WTC11 (cell line): ENCODE measurements around the gene METRNL. TPM values are rescaled to one million over a fixed set of nuclear protein-coding genes. Genes with fewer than 3 reads are reported as not detected.

Experiments used
- ATAC-seq: fragments of 200-7000 bp; cut with Tn5 transposase; 2 replicates; pipeline ENCODE4 v1.10.0; 2021; ENCODE audit warnings: mild to moderate bottlenecking, moderate library complexity
- CTCF ChIA-PET: fragments of 300-600 bp; sonication (Branson Sonifier 250); formaldehyde crosslinking; loops from one replicate; lab custom pipeline; 2021; ENCODE audit warnings: antibody characterized with exemption; lab: Charles Lee
- POLR2A ChIA-PET: fragments of 350-600 bp; sonication (Branson Sonifier 250); formaldehyde crosslinking; loops from one replicate; lab custom pipeline; 2021; ENCODE audit warnings: antibody characterized with exemption; lab: Charles Lee
- DNase-seq: peaks from one replicate; pipeline ENCODE4 v3.0.0; 2021; ENCODE audit warnings: low spot score
- H3K27ac Mint-ChIP-seq: 2 replicates; pipeline ENCODE4 v1.8.0; 2021; ENCODE audit warnings: mixed read lengths
- H3K27me3 Mint-ChIP-seq: 2 replicates; pipeline ENCODE4 v1.8.0; 2021; ENCODE audit warnings: low read depth, mild to moderate bottlenecking, moderate library complexity, mixed read lengths
- H3K36me3 Mint-ChIP-seq: 2 replicates; pipeline ENCODE4 v1.8.0; 2021; ENCODE audit warnings: mixed read lengths
- H3K4me1 Mint-ChIP-seq: 2 replicates; pipeline ENCODE4 v1.8.0; 2022; ENCODE audit warnings: mixed read lengths
- H3K4me3 Mint-ChIP-seq: 2 replicates; pipeline ENCODE4 v1.8.0; 2021; ENCODE audit warnings: mild to moderate bottlenecking, moderate library complexity, mixed read lengths
- H3K9me3 Mint-ChIP-seq: 2 replicates; pipeline ENCODE4 v1.8.0; 2021; ENCODE audit warnings: mixed read lengths
- CREB1 ChIP-seq: sonication (generic); formaldehyde crosslinking; IDR thresholded peaks from 2 replicates; pipeline ENCODE4 v1.8.0; 2023; ENCODE audit warnings: mild to moderate bottlenecking, missing genetic modification reagents
- FOXK1 ChIP-seq: sonication (generic); formaldehyde crosslinking; IDR thresholded peaks from 2 replicates; pipeline ENCODE4 v1.8.0; 2022; ENCODE audit warnings: mild to moderate bottlenecking, moderate library complexity, missing genetic modification reagents
- GRHL2 ChIP-seq: fragments of 250-450 bp; sonication (Bioruptor Pico); IDR thresholded peaks from 2 replicates; pipeline ENCODE4 v1.8.0; 2022; ENCODE audit warnings: mild to moderate bottlenecking, moderate library complexity; ENCODE audit not compliant: insufficient replicate concordance, severe bottlenecking
- JUN ChIP-seq: sonication (generic); formaldehyde crosslinking; IDR thresholded peaks from 2 replicates; pipeline ENCODE4 v1.8.0; 2023; ENCODE audit warnings: mild to moderate bottlenecking, missing genetic modification reagents
- MYBL2 ChIP-seq: sonication (generic); formaldehyde crosslinking; IDR thresholded peaks from 2 replicates; pipeline ENCODE4 v1.8.1; 2023; ENCODE audit warnings: mild to moderate bottlenecking, moderate library complexity, missing genetic modification reagents
- NFATC4 ChIP-seq: fragments of 250-450 bp; sonication (Bioruptor Pico); IDR thresholded peaks from 2 replicates; pipeline ENCODE4 v1.9.0; 2021; ENCODE audit warnings: mild to moderate bottlenecking
- NR1H2 ChIP-seq: sonication (generic); formaldehyde crosslinking; IDR thresholded peaks from 2 replicates; pipeline ENCODE4 v1.9.0; 2021; ENCODE audit warnings: mild to moderate bottlenecking, moderate library complexity, missing genetic modification reagents
- NR2C2 ChIP-seq: sonication (generic); formaldehyde crosslinking; IDR thresholded peaks from 2 replicates; pipeline ENCODE4 v1.8.0; 2022; ENCODE audit warnings: mild to moderate bottlenecking, missing genetic modification reagents
- RELA ChIP-seq: sonication (generic); formaldehyde crosslinking; IDR thresholded peaks from 2 replicates; pipeline ENCODE4 v1.8.1; 2022; ENCODE audit warnings: missing genetic modification reagents, mild to moderate bottlenecking, borderline replicate concordance
- ZNF232 ChIP-seq: sonication (generic); formaldehyde crosslinking; IDR thresholded peaks from 2 replicates; pipeline ENCODE4 v1.8.0; 2022; ENCODE audit warnings: mild to moderate bottlenecking, missing genetic modification reagents
- ZNF423 ChIP-seq: fragments of 250-450 bp; sonication (Bioruptor Pico); IDR thresholded peaks from 2 replicates; pipeline ENCODE4 v2.1.2; 2022; ENCODE audit warnings: mild to moderate bottlenecking, moderate library complexity
- total RNA-seq: library from RNA; stranded (reverse); gene quantifications from 3 replicates; pipeline ENCODE4 v1.2.3, GENCODE V29; 2021
- TF ChIP-seq, protein P1 (sequence below): fragments of 250-450 bp; sonication (Bioruptor Pico); conservative IDR thresholded peaks from 2 replicates; pipeline ENCODE4 v1.9.0; 2021; ENCODE audit warnings: mild to moderate bottlenecking
- TF ChIP-seq, protein P2 (sequence below): sonication (generic); formaldehyde crosslinking; IDR thresholded peaks from 2 replicates; pipeline ENCODE4 v1.8.0; 2022; ENCODE audit warnings: mild to moderate bottlenecking, missing genetic modification reagents
- TF ChIP-seq, protein P3 (sequence below): sonication (generic); formaldehyde crosslinking; IDR thresholded peaks from 2 replicates; pipeline ENCODE4 v1.8.1; 2022; ENCODE audit warnings: low read depth, mild to moderate bottlenecking, moderate library complexity, missing genetic modification reagents, borderline replicate concordance
- TF ChIP-seq, protein P4 (sequence below): sonication (generic); formaldehyde crosslinking; IDR thresholded peaks from 2 replicates; pipeline ENCODE4 v1.8.1; 2023; ENCODE audit warnings: mild to moderate bottlenecking, moderate library complexity, missing genetic modification reagents

METRNL gene
- total RNA-seq, 1 experiment from 2014 or later, result 27.7 TPM

DNA sequence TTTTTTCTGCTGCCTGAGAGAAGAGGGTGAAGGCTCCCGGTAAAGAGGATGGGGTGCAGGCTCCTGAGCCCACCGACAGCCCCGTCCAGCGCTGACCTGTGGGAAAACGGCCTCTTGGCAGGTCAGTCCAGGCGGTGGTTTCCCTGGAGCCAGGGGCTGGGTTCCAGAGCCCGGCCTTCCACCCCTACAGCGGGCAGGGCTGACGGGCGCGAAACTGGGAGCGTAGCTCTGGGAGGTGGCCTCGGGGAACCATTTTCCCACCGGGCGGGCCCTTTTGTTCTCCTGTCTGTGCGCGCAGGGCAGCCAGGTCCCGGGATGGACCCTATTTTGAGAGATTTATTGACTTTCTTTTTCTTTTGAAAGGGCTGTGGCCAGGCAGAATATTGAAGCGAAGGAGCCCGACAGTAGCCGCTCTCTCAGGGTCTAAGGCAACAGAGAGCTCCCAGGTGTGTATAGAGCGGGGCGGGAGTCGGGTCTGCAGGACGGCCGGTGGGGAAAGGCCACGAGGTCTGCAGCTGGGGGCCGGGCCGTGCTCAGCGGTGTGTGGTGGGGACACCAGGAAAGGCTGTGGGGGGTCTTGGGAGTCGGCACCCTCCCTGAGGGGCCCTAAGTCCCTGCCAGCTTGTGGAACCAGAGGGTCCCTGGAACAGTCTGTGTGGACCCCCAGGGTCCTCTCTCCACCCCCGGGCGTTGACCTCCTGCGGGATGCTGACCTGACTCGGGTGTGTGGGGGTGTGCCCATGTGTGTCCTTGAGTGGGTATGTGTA is 32.3 kb downstream of the METRNL start (continued):
- TF ChIP-seq RELA (CRISPR knock-in tag), result no peak
- TF ChIP-seq ZNF423 (CRISPR knock-in tag), result no peak
- TF ChIP-seq, protein P1, sequence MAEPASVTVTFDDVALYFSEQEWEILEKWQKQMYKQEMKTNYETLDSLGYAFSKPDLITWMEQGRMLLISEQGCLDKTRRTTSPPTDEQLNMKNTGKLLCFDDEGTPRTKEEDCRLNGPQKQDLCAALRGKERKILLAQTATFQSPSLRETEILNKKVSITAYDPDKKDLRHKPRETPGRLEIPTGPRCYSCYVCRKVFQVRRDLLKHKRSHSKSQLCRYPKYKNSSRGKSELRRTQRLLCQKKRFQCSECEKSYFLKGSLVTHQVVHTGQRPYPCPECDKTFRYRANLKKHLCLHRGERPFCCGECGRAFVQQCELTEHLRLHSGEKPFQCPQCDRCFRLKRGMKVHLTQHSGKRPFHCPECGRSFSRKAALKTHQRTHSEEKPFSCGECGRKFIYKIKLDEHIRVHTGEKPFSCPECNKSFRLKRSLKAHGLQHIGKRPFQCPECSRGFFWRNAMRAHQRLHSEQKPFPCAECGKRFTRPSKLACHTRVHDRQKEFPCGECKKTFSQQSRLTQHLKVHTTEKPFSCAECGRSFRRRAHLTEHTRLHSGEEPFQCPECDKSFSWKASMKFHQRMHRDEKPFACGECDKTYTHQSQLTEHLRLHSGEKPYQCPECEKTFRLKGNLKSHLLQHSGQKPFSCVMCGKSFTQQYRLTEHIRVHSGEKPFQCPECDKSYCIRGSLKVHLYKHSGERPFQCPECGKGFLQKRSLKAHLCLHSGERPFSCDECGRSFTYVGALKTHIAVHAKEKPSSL (CRISPR knock-in tag), result no peak

DNA sequence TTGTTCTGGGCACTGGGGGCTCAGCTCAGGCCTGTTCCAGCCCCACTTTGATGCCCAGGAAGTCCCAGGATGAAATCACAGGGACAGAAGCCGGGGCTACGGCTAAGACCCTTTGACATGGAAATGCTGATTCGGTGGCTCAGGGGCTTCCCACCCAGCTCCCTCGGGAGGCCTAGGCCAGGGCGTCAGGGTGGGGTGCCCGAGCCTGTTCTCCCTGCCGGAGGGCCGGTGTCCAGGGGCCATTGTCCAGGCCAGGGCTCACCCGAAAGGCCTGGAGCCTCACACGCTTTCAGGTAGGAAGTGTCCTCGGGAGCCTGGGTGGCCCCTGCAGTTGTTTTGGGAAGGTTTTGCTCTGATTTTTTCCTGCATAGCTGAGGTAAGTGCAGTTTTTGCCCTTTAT is 34.0 kb downstream of the METRNL start:
- ChIA-PET POLR2A (no interaction called here), CTCF (no interaction called here)
- Mint-ChIP-seq H3K27me3 (no peaks in the 10 kb centered on the region), H3K36me3 (no peaks in the 10 kb centered on the region), H3K4me1 (peaks cover 7% of the 10 kb centered on the region; the same call in 1 of the 2 replicates), H3K4me3 (no peak overlapping the region), H3K27ac (peak overlapping the region; percentile 45; the same call in 1 of the 2 replicates), H3K9me3 (peaks cover 4% of the 10 kb centered on the region; the same call in 1 of the 2 replicates)
- TF ChIP-seq NR1H2 (CRISPR knock-in tag), result no peak
- DNase-seq, result no peak
- no peak for ATAC-seq

DNA sequence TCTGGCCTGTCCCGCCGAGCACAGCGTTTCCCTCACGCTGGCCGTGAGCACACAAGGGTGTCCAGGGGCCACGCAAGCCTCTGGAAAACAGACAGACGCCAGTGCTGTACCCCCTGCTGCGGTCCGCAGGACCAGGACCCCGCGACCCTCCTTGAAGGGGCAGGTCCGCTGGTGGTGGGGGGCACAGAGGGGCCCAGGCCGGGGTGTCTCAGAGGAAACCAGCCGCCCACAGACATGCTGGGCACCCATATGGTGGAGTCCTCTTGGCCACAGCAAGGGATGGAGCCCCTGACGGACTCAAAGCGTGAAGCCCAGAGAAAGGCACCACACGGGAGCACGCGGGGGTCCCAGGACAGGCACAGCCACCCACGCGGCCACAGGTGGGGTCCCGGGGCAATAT is 34.4 kb downstream of the METRNL start:
- TF ChIP-seq ZNF423 (CRISPR knock-in tag), result no peak
- TF ChIP-seq RELA (CRISPR knock-in tag), result no peak
- no peak for TF ChIP-seq MYBL2 (CRISPR knock-in tag)
- no peak for TF ChIP-seq JUN (CRISPR knock-in tag)
- TF ChIP-seq CREB1 (CRISPR knock-in tag), result no peak
- TF ChIP-seq FOXK1 (CRISPR knock-in tag), result no peak
- TF ChIP-seq GRHL2, result no peak
- TF ChIP-seq, protein P2, sequence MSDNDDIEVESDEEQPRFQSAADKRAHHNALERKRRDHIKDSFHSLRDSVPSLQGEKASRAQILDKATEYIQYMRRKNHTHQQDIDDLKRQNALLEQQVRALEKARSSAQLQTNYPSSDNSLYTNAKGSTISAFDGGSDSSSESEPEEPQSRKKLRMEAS (CRISPR knock-in tag), result no peak
- TF ChIP-seq, protein P3, sequence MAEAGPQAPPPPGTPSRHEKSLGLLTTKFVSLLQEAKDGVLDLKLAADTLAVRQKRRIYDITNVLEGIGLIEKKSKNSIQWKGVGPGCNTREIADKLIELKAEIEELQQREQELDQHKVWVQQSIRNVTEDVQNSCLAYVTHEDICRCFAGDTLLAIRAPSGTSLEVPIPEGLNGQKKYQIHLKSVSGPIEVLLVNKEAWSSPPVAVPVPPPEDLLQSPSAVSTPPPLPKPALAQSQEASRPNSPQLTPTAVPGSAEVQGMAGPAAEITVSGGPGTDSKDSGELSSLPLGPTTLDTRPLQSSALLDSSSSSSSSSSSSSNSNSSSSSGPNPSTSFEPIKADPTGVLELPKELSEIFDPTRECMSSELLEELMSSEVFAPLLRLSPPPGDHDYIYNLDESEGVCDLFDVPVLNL, result no peak
- TF ChIP-seq, protein P4, sequence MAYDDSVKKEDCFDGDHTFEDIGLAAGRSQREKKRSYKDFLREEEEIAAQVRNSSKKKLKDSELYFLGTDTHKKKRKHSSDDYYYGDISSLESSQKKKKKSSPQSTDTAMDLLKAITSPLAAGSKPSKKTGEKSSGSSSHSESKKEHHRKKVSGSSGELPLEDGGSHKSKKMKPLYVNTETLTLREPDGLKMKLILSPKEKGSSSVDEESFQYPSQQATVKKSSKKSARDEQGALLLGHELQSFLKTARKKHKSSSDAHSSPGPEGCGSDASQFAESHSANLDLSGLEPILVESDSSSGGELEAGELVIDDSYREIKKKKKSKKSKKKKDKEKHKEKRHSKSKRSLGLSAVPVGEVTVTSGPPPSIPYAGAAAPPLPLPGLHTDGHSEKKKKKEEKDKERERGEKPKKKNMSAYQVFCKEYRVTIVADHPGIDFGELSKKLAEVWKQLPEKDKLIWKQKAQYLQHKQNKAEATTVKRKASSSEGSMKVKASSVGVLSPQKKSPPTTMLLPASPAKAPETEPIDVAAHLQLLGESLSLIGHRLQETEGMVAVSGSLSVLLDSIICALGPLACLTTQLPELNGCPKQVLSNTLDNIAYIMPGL, result no peak
- DNase-seq, result no peak
- no peak overlapping the region for H3K4me3 Mint-ChIP-seq
- H3K4me1 Mint-ChIP-seq, result peaks cover 9% of the 10 kb centered on the region; the same call in 1 of the 2 replicates
- CTCF ChIA-PET, result no interaction called here
- no peak for ATAC-seq
- H3K27ac Mint-ChIP-seq, result peak overlapping the region; percentile 45; the same call in 1 of the 2 replicates
- H3K9me3 Mint-ChIP-seq, result peaks cover 2% of the 10 kb centered on the region; the same call in 1 of the 2 replicates
- H3K36me3 Mint-ChIP-seq, result no peaks in the 10 kb centered on the region
- H3K27me3 Mint-ChIP-seq, result peaks cover under 1% of the 10 kb centered on the region; the same call in 1 of the 2 replicates
- POLR2A ChIA-PET, result no interaction called here

DNA sequence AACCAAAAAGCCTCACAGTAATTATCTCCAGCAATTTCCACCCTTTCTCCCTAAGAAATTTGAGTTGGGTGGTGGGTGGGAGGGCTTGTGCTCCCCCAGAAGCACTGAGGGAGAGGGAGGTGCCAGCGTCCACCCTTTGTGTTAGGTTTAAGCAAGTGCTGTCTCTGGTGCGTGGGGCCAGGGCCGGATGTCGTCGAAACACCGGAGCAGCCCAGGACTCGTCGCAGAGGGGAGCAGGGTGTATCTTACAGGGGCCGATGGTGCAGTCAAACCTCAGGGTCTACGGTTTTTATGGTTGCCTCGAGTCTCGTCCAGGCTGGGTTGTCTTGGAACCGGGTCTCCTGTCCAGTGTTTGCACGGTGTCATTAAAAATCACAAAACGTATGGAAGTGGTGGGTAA is 35.3 kb downstream of the METRNL start:
- ATAC-seq, result no peak
- Mint-ChIP-seq H3K27me3 (peaks cover 3% of the 10 kb centered on the region; the same call in 1 of the 2 replicates), H3K4me3 (no peak overlapping the region), H3K36me3 (no peaks in the 10 kb centered on the region), H3K27ac (no peak overlapping the region), H3K4me1 (peaks cover 13% of the 10 kb centered on the region; the same call in 1 of the 2 replicates), H3K9me3 (no peaks in the 10 kb centered on the region)
- no peak for DNase-seq
- ChIA-PET POLR2A (no interaction called here), CTCF (no interaction called here)
- TF ChIP-seq ZNF232 (no peak), NFATC4 (CRISPR knock-in tag) (no peak), NR2C2 (no peak)
